K562 (cell line): Measurements from ENCODE around the gene DCTN1. TPM values are rescaled to one million over a fixed set of nuclear protein-coding genes. Genes with fewer than 3 reads are reported as not detected.

Experiments used
- ATAC-seq: fragments of 200-7000 bp; cut with Tn5 transposase; 3 replicates; pipeline ENCODE4 v1.9.1; 2020; ENCODE audit warnings: moderate library complexity
- BruUV-seq: library from RNA; stranded (reverse); fragments of 400-500 nt; replicated peaks from 2 replicates; lab custom pipeline; 2021; lab: Mats Ljungman, UMichigan
- CTCF ChIA-PET: fragments of 300-600 bp; formaldehyde crosslinking; extraction: SDS; loops from one replicate; lab custom pipeline; 2021; ENCODE audit warnings: low intra/inter-chr PET ratio; lab: Yijun Ruan, JAX
- POLR2A ChIA-PET: fragments of 300-600, 350-650 bp; sonication (Branson Sonifier 250); formaldehyde crosslinking; extraction: SDS; loops from one replicate; lab custom pipeline; 2021; ENCODE audit warnings: antibody characterized with exemption, inconsistent platforms; lab: Yijun Ruan, JAX
- DNase-seq, 4 experiments: peaks; one replicate each; pipeline versions ENCODE4 v3.0.0 to v3.0.0-alpha.2; 2011 to 2018; ENCODE audit warnings: low spot score in 3 of 4, mixed read lengths in 3 of 4; ENCODE audit errors: extremely low read depth in 1 of 4
- FAIRE-seq: peaks from 2 replicates; lab custom pipeline; 2011; peaks lifted over from hg19 to GRCh38; lab: Jason Lieb, UNC
- H2AFZ ChIP-seq: 2 replicates; pipeline ENCODE4 v1.6.0; 2011; ENCODE audit warnings: low read depth, low read length, control low read depth, inconsistent platforms
- H3K27ac ChIP-seq: fragments of 200-600 bp; 3 replicates; pipeline ENCODE4 v1.8.0; 2011; ENCODE audit warnings: low read depth, mild to moderate bottlenecking, control low read depth, inconsistent platforms, low read length, moderate library complexity, mixed read lengths; ENCODE audit errors: extremely low read depth
- H3K27me3 ChIP-seq, 2 experiments: fragments of 300-600 bp in 1 of 2; 2 replicates in 1 of 2; 3 replicates in 1 of 2; pipeline versions ENCODE4 v1.6.0 to v1.8.0; 2011; ENCODE audit warnings: inconsistent platforms in 2 of 2, low read length in 2 of 2, mild to moderate bottlenecking in 1 of 2, mixed read lengths in 1 of 2, moderate library complexity in 1 of 2; ENCODE audit not compliant: control insufficient read depth in 2 of 2, insufficient read depth in 2 of 2
- H3K36me3 ChIP-seq: fragments of 300-600 bp; 3 replicates; pipeline ENCODE4 v1.8.0; 2011; ENCODE audit warnings: mild to moderate bottlenecking, low read length, inconsistent platforms; ENCODE audit not compliant: control insufficient read depth, insufficient read depth
- H3K4me1 ChIP-seq, 2 experiments: fragments of 200-600 bp in 1 of 2; replicated peaks in 1 of 2; 2 replicates in 1 of 2; 3 replicates in 1 of 2; pipeline versions ENCODE4 v1.5.1 to v1.8.0; 2011; ENCODE audit warnings: inconsistent platforms in 2 of 2, low read length in 2 of 2, mild to moderate bottlenecking in 1 of 2, mixed read lengths in 1 of 2, moderate library complexity in 1 of 2; ENCODE audit not compliant: control insufficient read depth in 2 of 2, insufficient read depth in 2 of 2
- H3K4me2 ChIP-seq: 2 replicates; pipeline ENCODE4 v1.6.1; 2011; ENCODE audit warnings: low read length, control low read depth, inconsistent platforms, mixed read lengths; ENCODE audit not compliant: insufficient read depth
- H3K4me3 ChIP-seq: fragments of 200-600 bp; sonication (generic), shearing (Covaris generic); 2 replicates; pipeline ENCODE4 v1.5.1; 2016; ENCODE audit warnings: control low read depth, inconsistent platforms
- H3K79me2 ChIP-seq: fragments of 200-600 bp; 3 replicates; pipeline ENCODE4 v1.8.0; 2011; ENCODE audit warnings: low read length, inconsistent platforms; ENCODE audit not compliant: control insufficient read depth, insufficient read depth
- H3K9ac ChIP-seq, 2 experiments: 2 replicates each; pipeline versions ENCODE4 v1.6.0 to v1.6.1; 2011; ENCODE audit warnings: low read depth in 2 of 2, low read length in 2 of 2, control low read depth in 1 of 2, inconsistent platforms in 1 of 2, mild to moderate bottlenecking in 1 of 2, mixed read lengths in 1 of 2; ENCODE audit not compliant: insufficient read depth in 1 of 2
- H3K9me1 ChIP-seq: one replicate; pipeline ENCODE4 v1.6.0; 2011; ENCODE audit warnings: inconsistent platforms, mild to moderate bottlenecking, low read length, moderate library complexity; ENCODE audit not compliant: control insufficient read depth, insufficient read depth
- H3K9me3 ChIP-seq: replicated peaks from 2 replicates; pipeline ENCODE4 v1.5.1; 2011; ENCODE audit warnings: low read depth, low read length, inconsistent platforms; ENCODE audit not compliant: control insufficient read depth, insufficient read depth
- H4K20me1 ChIP-seq: replicated peaks from 2 replicates; pipeline ENCODE4 v1.6.1; 2011; ENCODE audit warnings: low read length, inconsistent platforms, mixed read lengths; ENCODE audit not compliant: control insufficient read depth, insufficient read depth
- BCL6 ChIP-seq: fragments of 250-450 bp; sonication (Bioruptor Pico); IDR thresholded peaks from 2 replicates; pipeline ENCODE4 v1.4.0; 2020
- C11orf30 ChIP-seq: fragments of 450-650 bp; IDR thresholded peaks from 2 replicates; pipeline ENCODE4 v1.6.1; 2016; ENCODE audit warnings: low read depth, mild to moderate bottlenecking
- FOXP1 ChIP-seq: sonication (generic); formaldehyde crosslinking; IDR thresholded peaks from 2 replicates; pipeline ENCODE4 v1.8.0; 2022; ENCODE audit warnings: mild to moderate bottlenecking, missing genetic modification reagents
- MAFG ChIP-seq: fragments of 450-650 bp; conservative IDR thresholded peaks from 2 replicates; pipeline ENCODE4 v1.6.1; 2016; ENCODE audit warnings: missing genetic modification characterization, missing compliant biosample characterization
- NFE2 ChIP-seq: IDR thresholded peaks from 2 replicates; pipeline ENCODE4 v1.6.1; 2014; ENCODE audit warnings: antibody characterized with exemption, low read depth
- PRDM10 ChIP-seq: fragments of 450-650 bp; IDR thresholded peaks from 2 replicates; pipeline ENCODE4 v1.6.1; 2018; ENCODE audit not compliant: partially characterized antibody
- SMARCA5 ChIP-seq: fragments of 450-650 bp; IDR thresholded peaks from 2 replicates; pipeline ENCODE4 v1.6.1; 2016
- STAG1 ChIP-seq: sonication (generic); formaldehyde crosslinking; IDR thresholded peaks from 2 replicates; pipeline ENCODE4 v1.5.0; 2020; ENCODE audit warnings: missing genetic modification reagents, borderline replicate concordance
- ZNF134 ChIP-seq: fragments of 250-450 bp; sonication (Bioruptor Pico); conservative IDR thresholded peaks from 2 replicates; pipeline ENCODE4 v1.4.0; 2020
- in situ Hi-C: fragments of 300-500 bp; cut with MboI; formaldehyde crosslinking; loops from 4 replicates; pipeline ENCODE4 v1.15.0; 2018; ENCODE audit warnings: inconsistent platforms, mixed read lengths
- intact Hi-C: fragments of 100-400 bp; cut with micrococcal nuclease; formaldehyde crosslinking; loops from 2 replicates; pipeline ENCODE4 v1.14.2; 2022
- polyA plus RNA-seq, 8 experiments: library from polyadenylated mRNA; depleted of rRNA in 4 of 8; stranded (reverse) in 5 of 8; unstranded in 3 of 8; fragments of >200 nt; fragmentation: Nextera tagmentation in 2 of 8; fragmentation: Illumina TruSeq in 1 of 8; extraction: Ambion mirVana in 2 of 8; extraction: Trizol in 1 of 8; gene quantifications; 2 replicates each; pipeline versions ENCODE4 v1.2.1 to v1.2.3, GENCODE V29; 2011 to 2014; ENCODE audit warnings: inconsistent platforms in 1 of 8, missing spikeins in 1 of 8
- total RNA-seq, 7 experiments: library from RNA; depleted of rRNA in 6 of 7; stranded (reverse); fragments of >200 nt in 6 of 7; fragmentation: Illumina TruSeq in 2 of 7; extraction: Trizol in 2 of 7; gene quantifications; 2 replicates each; pipeline versions ENCODE4 v1.2.1 to v1.2.3, GENCODE V29; 2011 to 2021; ENCODE audit warnings: low replicate concordance in 1 of 7

The DCTN1 gene
- total and polyA plus RNA-seq, 9 of the 15 experiments (the other 6 are each of a cell fraction or from before 2014, with no cell fraction given): 23.9 to 71.7 (median 45.0) TPM

- Histone ChIP-seq H3K9ac (no peak overlapping the region), H3K4me3 (no peak overlapping the region), H4K20me1 (no peaks in the 10 kb centered on the region), H3K27me3 (peaks cover 0 to 6% of the 10 kb centered on the region in 2 experiments; a peak in 1 of 5 replicates), H3K79me2 (no peaks in the 10 kb centered on the region), H3K4me1 (peaks cover 0 to 3% of the 10 kb centered on the region in 2 experiments; a peak in 2 of 5 replicates), H3K4me2 (no peak overlapping the region), H3K27ac (no peak overlapping the region), H3K9me3 (no peaks in the 10 kb centered on the region), H2AFZ (no peak overlapping the region), H3K9me1 (no peaks in the 10 kb centered on the region), H3K36me3 (no peaks in the 10 kb centered on the region)
- ChIA-PET POLR2A (interaction anchor here (0.7 kb wide), 1 partner anchor 960 kb away, joined by 3 read pairs; no protein-coding TSS in a partner anchor), CTCF (no interaction called here)
- TF ChIP-seq ZNF134 (no peak), MAFG (tag) (0 out of 2 replicates have a peak, but pooled peaks have one; percentile 19), SMARCA5 (no peak), NFE2 (0 out of 2 replicates have a peak, but pooled peaks have one; percentile 4), FOXP1 (CRISPR knock-in tag) (no peak), STAG1 (CRISPR knock-in tag) (no peak), C11orf30 (0 out of 2 replicates have a peak, but pooled peaks have one; percentile 15), PRDM10 (peak; percentile 29), BCL6 (no peak)
- ATAC-seq (no peak), DNase-seq (no peak), FAIRE-seq (peak; percentile 11)
- BruUV-seq: no TSS peak
- in situ Hi-C loops (no loop called here), intact Hi-C loops (no loop called here)
Observed at GRCh38 chr2:74406035-74406434, 25.9 kb upstream of the DCTN1 start.
